IMR-90 (cell line): ENCODE data around the gene OR5W2. TPM values are rescaled to one million over a fixed set of nuclear protein-coding genes. Genes with fewer than 3 reads are reported as not detected.
"Not testable (repeated sequence)": the region's sequence is repeated elsewhere in the genome, so short reads cannot be mapped to it uniquely, and the experiment has no call there.

Source experiments
- ATAC-seq: fragments of 200-7000 bp; cut with Tn5 transposase; 2 replicates; pipeline ENCODE4 v1.9.1; 2020; ENCODE audit warnings: low read depth, mild to moderate bottlenecking, moderate library complexity
- BruUV-seq: library from RNA; stranded (reverse); fragments of 400-500 nt; replicated peaks from 2 replicates; lab custom pipeline; 2021; lab: Mats Ljungman, UMichigan
- CTCF ChIA-PET: fragments of 300-600 bp; formaldehyde crosslinking; extraction: SDS; loops from one replicate; lab custom pipeline; 2021; ENCODE audit warnings: antibody characterized with exemption; lab: Yijun Ruan, JAX
- POLR2A ChIA-PET: fragments of 300-600 bp; sonication (Branson Sonifier 250); formaldehyde crosslinking; loops from one replicate; lab custom pipeline; 2022; ENCODE audit warnings: antibody characterized with exemption; ENCODE audit not compliant: unreplicated experiment; lab: Charles Lee
- DNase-seq: peaks from one replicate; pipeline ENCODE4 v3.0.0; 2013
- H2AFZ ChIP-seq: replicated peaks from 2 replicates; pipeline ENCODE3; 2013; ENCODE audit warnings: low read length, mild to moderate bottlenecking; ENCODE audit not compliant: poor library complexity
- H2AK5ac ChIP-seq: 2 replicates; pipeline ENCODE4 v1.6.1; 2013; ENCODE audit warnings: low read depth, low read length, inconsistent platforms
- H2AK9ac ChIP-seq: replicated peaks from 2 replicates; pipeline ENCODE3; 2013; ENCODE audit warnings: mild to moderate bottlenecking, low read depth, low read length, moderate library complexity; ENCODE audit not compliant: poor library complexity
- H2BK120ac ChIP-seq: 2 replicates; pipeline ENCODE4 v1.6.1; 2013; ENCODE audit warnings: low read depth, low read length, inconsistent platforms
- H2BK15ac ChIP-seq: 3 replicates; pipeline ENCODE4 v1.6.1; 2013; ENCODE audit warnings: low read depth, low read length, inconsistent platforms
- H2BK20ac ChIP-seq: 2 replicates; pipeline ENCODE4 v1.6.1; 2013; ENCODE audit warnings: low read depth, mild to moderate bottlenecking, inconsistent platforms, low read length, moderate library complexity
- H2BK5ac ChIP-seq: 2 replicates; pipeline ENCODE4 v1.6.1; 2013; ENCODE audit warnings: mild to moderate bottlenecking, low read depth, low read length, inconsistent platforms; ENCODE audit not compliant: poor library complexity, severe bottlenecking
- H3K14ac ChIP-seq: replicated peaks from 2 replicates; pipeline ENCODE4 v1.6.1; 2013; ENCODE audit warnings: low read depth, low read length, inconsistent platforms
- H3K18ac ChIP-seq: 2 replicates; pipeline ENCODE4 v1.6.1; 2013; ENCODE audit warnings: low read depth, low read length, control low read depth
- H3K23ac ChIP-seq: 2 replicates; pipeline ENCODE4 v1.6.1; 2013; ENCODE audit warnings: low read depth, low read length, inconsistent platforms
- H3K27ac ChIP-seq: 2 replicates; pipeline ENCODE4 v1.5.1; 2013; ENCODE audit warnings: mild to moderate bottlenecking, control low read depth, low read length; ENCODE audit not compliant: insufficient read depth
- H3K27me3 ChIP-seq: 2 replicates; pipeline ENCODE4 v1.6.1; 2013; ENCODE audit warnings: low read length; ENCODE audit not compliant: control insufficient read depth, insufficient read depth
- H3K36me3 ChIP-seq: 2 replicates; pipeline ENCODE4 v1.6.1; 2013; ENCODE audit warnings: low read length, mixed read lengths; ENCODE audit not compliant: control insufficient read depth, insufficient read depth
- H3K4ac ChIP-seq: 2 replicates; pipeline ENCODE4 v1.6.1; 2013; ENCODE audit warnings: low read depth, low read length, inconsistent platforms
- H3K4me1 ChIP-seq: 2 replicates; pipeline ENCODE4 v1.6.1; 2013; ENCODE audit warnings: low read length, mixed read lengths; ENCODE audit not compliant: control insufficient read depth, insufficient read depth
- H3K4me2 ChIP-seq: 2 replicates; pipeline ENCODE4 v1.6.1; 2013; ENCODE audit warnings: low read depth, mild to moderate bottlenecking, control low read depth, low read length, moderate library complexity
- H3K4me3 ChIP-seq: 2 replicates; pipeline ENCODE4 v1.5.1; 2013; ENCODE audit warnings: low read depth, mild to moderate bottlenecking, control low read depth, low read length, moderate library complexity; ENCODE audit not compliant: insufficient read depth
- H3K56ac ChIP-seq: 2 replicates; pipeline ENCODE4 v1.6.1; 2013; ENCODE audit warnings: low read length, inconsistent platforms; ENCODE audit not compliant: insufficient read depth; ENCODE audit errors: extremely low read depth
- H3K79me1 ChIP-seq, 2 experiments: 2 replicates each; pipeline ENCODE4 v1.6.1; 2013; ENCODE audit warnings: low read length in 2 of 2, inconsistent platforms in 1 of 2, low read depth in 1 of 2
- H3K9ac ChIP-seq: 2 replicates; pipeline ENCODE4 v1.6.1; 2013; ENCODE audit warnings: low read depth, low read length, control low read depth
- H3K9me1 ChIP-seq: 2 replicates; pipeline ENCODE4 v1.6.1; 2013; ENCODE audit warnings: low read length, inconsistent platforms; ENCODE audit not compliant: insufficient read depth
- H3K9me3 ChIP-seq: 2 replicates; pipeline ENCODE4 v1.6.1; 2013; ENCODE audit warnings: low read length; ENCODE audit not compliant: control insufficient read depth, insufficient read depth
- H4K20me1 ChIP-seq: 2 replicates; pipeline ENCODE4 v1.6.1; 2013; ENCODE audit warnings: low read length, inconsistent platforms; ENCODE audit not compliant: insufficient read depth
- H4K5ac ChIP-seq: 2 replicates; pipeline ENCODE4 v1.6.1; 2013; ENCODE audit warnings: mild to moderate bottlenecking, low read depth, low read length, control low read depth
- H4K8ac ChIP-seq, 2 experiments: 2 replicates each; pipeline ENCODE4 v1.6.1; 2013; ENCODE audit warnings: low read depth in 2 of 2, low read length in 2 of 2, control low read depth in 1 of 2, inconsistent platforms in 1 of 2
- H4K91ac ChIP-seq: 2 replicates; pipeline ENCODE4 v1.6.1; 2013; ENCODE audit warnings: low read depth, low read length, inconsistent platforms; ENCODE audit not compliant: insufficient read depth
- WGBS, 2 experiments: methylation state at CpG; one replicate each; pipeline versions ENCODE4 v1.1.5 to v1.1.7; 2013; ENCODE audit warnings: missing lambda C conversion rate in 2 of 2; ENCODE audit not compliant: insufficient read length in 1 of 2; ENCODE audit errors: extremely low coverage in 2 of 2; 5-methylcytosine and 5-hydroxymethylcytosine counted together
- dilution Hi-C: fragments of 300-500 bp; cut with HindIII; formaldehyde crosslinking; loops from one replicate; pipeline ENCODE4 v1.14.3; 2018; ENCODE audit warnings: low sequenced_read_pairs; ENCODE audit not compliant: unreplicated experiment
- in situ Hi-C: fragments of 300-500 bp; cut with MboI; formaldehyde crosslinking; loops from 3 replicates; pipeline ENCODE4 v1.14.3; 2019; ENCODE audit warnings: low sequenced_read_pairs, inconsistent platforms, mixed read lengths
- intact Hi-C: fragments of 100-400 bp; cut with micrococcal nuclease; formaldehyde crosslinking; loops from 2 replicates; pipeline ENCODE4 v1.10.0; 2022
- polyA plus RNA-seq, 3 experiments: library from polyadenylated mRNA; depleted of rRNA; stranded (reverse); fragments of >200 nt; gene quantifications; 2 replicates each; pipeline ENCODE4 v1.2.3, GENCODE V29; 2012; ENCODE audit warnings: low replicate concordance in 1 of 3
- total RNA-seq: library from RNA; depleted of rRNA; stranded (reverse); fragments of >200 nt; gene quantifications from 2 replicates; pipeline ENCODE4 v1.2.3, GENCODE V29; 2012

The OR5W2 gene
- total and polyA plus RNA-seq, 2 of the 4 experiments (the other 2 are of a cell fraction), result not detected

- H2BK20ac ChIP-seq, H2BK120ac ChIP-seq, H4K8ac ChIP-seq, H3K79me1 ChIP-seq, H2BK15ac ChIP-seq, H3K23ac ChIP-seq, H3K4ac ChIP-seq, H2AK5ac ChIP-seq, H3K14ac ChIP-seq, H3K9ac ChIP-seq, H3K9me1 ChIP-seq, H3K18ac ChIP-seq, H2BK5ac ChIP-seq, ATAC-seq, H3K4me3 ChIP-seq, H3K4me1 ChIP-seq, CTCF ChIA-PET, H3K27me3 ChIP-seq, intact Hi-C loops, DNase-seq, H3K9me3 ChIP-seq, H3K36me3 ChIP-seq, H3K27ac ChIP-seq, dilution Hi-C loops, H3K4me2 ChIP-seq, H4K91ac ChIP-seq, H2AK9ac ChIP-seq, in situ Hi-C loops, H2AFZ ChIP-seq, POLR2A ChIA-PET, BruUV-seq, H4K5ac ChIP-seq, H3K56ac ChIP-seq, H4K20me1 ChIP-seq: not testable (repeated sequence)
- 32% methylated on average over 15 of the region's 33 CpGs; no CpG with 5 or more reads in 1 of the 2 experiments for WGBS, 2 experiments
Measured at GRCh38 chr11:55872731-55873130, 41.7 kb downstream of the OR5W2 start.

DNA sequence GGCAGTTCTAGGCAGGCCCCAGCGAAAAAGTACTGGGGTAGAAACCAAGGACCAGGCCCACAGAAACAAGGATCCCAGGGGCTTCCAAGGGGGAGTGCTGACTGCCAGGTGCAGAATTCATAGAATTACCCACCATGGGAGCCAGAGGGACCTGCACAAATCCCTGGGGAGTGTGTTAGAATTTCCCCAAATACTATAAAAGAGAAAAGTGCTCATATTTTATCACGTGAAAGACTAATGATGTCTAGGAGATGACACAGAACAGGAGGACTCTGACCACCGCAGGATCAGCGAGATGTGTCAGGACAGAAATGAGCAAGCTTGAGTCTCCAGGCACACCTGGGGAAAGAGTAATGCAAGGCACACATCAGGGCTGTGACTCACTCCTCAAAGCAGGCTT is 47.0 kb downstream of the OR5W2 start:
- H3K23ac ChIP-seq, H2AK5ac ChIP-seq, H3K4ac ChIP-seq, H3K9ac ChIP-seq, ATAC-seq, H3K79me1 ChIP-seq, H3K27ac ChIP-seq, H3K9me3 ChIP-seq, H4K20me1 ChIP-seq, BruUV-seq, H3K36me3 ChIP-seq, H2BK15ac ChIP-seq, H2BK120ac ChIP-seq, H3K14ac ChIP-seq, H3K9me1 ChIP-seq, intact Hi-C loops, H3K4me2 ChIP-seq, H3K27me3 ChIP-seq, H2AK9ac ChIP-seq, H3K56ac ChIP-seq, POLR2A ChIA-PET, H4K8ac ChIP-seq, dilution Hi-C loops, H2BK20ac ChIP-seq, H3K4me1 ChIP-seq, CTCF ChIA-PET, H4K91ac ChIP-seq, in situ Hi-C loops, H2BK5ac ChIP-seq, H2AFZ ChIP-seq, H4K5ac ChIP-seq, H3K18ac ChIP-seq, DNase-seq, H3K4me3 ChIP-seq: not testable (repeated sequence)
- no CpG with 5 or more reads among the region's 4 CpGs for WGBS, 2 experiments
